Mucosa of descending colon (tissue), 3 donors: ENCODE data around the gene XG. TPM values are rescaled to one million over a fixed set of nuclear protein-coding genes. Genes with fewer than 3 reads are reported as not detected.
A peak's percentile ranks its signal among the peaks of the same experiment; 100 is the strongest.
"Not testable (repeated sequence)": the region's sequence is repeated elsewhere in the genome, so short reads cannot be mapped to it uniquely, and the experiment has no call there.

Source experiments
- ATAC-seq: fragments of 200-7000 bp; cut with Tn5 transposase; one replicate; pipeline ENCODE4 v1.9.1; 2020; ENCODE audit warnings: mild to moderate bottlenecking, moderate library complexity
- DNase-seq, 3 donors: peaks; one replicate each; pipeline ENCODE4 v3.0.0-alpha.2; 2020
- H3K36me3 ChIP-seq: fragments of 200-600 bp; one replicate; pipeline ENCODE4 v1.8.0; 2021; ENCODE audit warnings: low read depth, mild to moderate bottlenecking
- H3K4me1 ChIP-seq: fragments of 200-600 bp; one replicate; pipeline ENCODE4 v1.8.0; 2021; ENCODE audit warnings: low read depth, mild to moderate bottlenecking
- H3K4me3 ChIP-seq: fragments of 200-600 bp; one replicate; pipeline ENCODE4 v1.8.0; 2021; ENCODE audit warnings: mild to moderate bottlenecking
- H3K9me3 ChIP-seq: fragments of 200-600 bp; one replicate; pipeline ENCODE4 v1.8.0; 2021; ENCODE audit warnings: mild to moderate bottlenecking
- intact Hi-C, 2 donors: fragments of 100-400 bp; cut with DNase I in 1 of 2; cut with micrococcal nuclease in 1 of 2; formaldehyde crosslinking; loops; one replicate each; pipeline versions ENCODE4 v1.11.0 to v1.11.1; 2022; cut with DNase I, micrococcal nuclease
- long read RNA-seq, 2 donors: library from polyadenylated mRNA; unstranded; transcript quantifications; one replicate each; pipeline ENCODE4 v2.0.0, GENCODE V29; 2019 to 2021
- total RNA-seq, 3 donors: library from RNA; stranded (reverse); fragmentation: NEBNext Ultra II Directional in 2 of 3; extraction: Animal tissue kit (Norgen Biotek cat#: 25700) in 2 of 3; gene quantifications; one replicate each; pipeline versions ENCODE4 v1.2.1 to v1.2.4, GENCODE V29; 2021 to 2023
- TF ChIP-seq, protein P1 (sequence below): fragments of 200-600 bp; IDR thresholded peaks from one replicate; pipeline ENCODE4 v1.8.0; 2022; ENCODE audit warnings: antibody characterized with exemption, mild to moderate bottlenecking
- donor health status: DM: no; HTN: no; CAD: no; lungs with moderate emphysema.
- donor health status: DM: no; HTN: no; CAD: no.
- donor health status: DM: no; HTN: yes; CAD: no.

XG gene, protein sequence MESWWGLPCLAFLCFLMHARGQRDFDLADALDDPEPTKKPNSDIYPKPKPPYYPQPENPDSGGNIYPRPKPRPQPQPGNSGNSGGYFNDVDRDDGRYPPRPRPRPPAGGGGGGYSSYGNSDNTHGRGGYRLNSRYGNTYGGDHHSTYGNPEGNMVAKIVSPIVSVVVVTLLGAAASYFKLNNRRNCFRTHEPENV
- total RNA-seq: 1 to 10 TPM in 1 of 3 donors, not detected in 2; 2.6 TPM
- long read RNA-seq, donor 1: 0 reads
- long read RNA-seq, donor 2: 0 reads

DNA sequence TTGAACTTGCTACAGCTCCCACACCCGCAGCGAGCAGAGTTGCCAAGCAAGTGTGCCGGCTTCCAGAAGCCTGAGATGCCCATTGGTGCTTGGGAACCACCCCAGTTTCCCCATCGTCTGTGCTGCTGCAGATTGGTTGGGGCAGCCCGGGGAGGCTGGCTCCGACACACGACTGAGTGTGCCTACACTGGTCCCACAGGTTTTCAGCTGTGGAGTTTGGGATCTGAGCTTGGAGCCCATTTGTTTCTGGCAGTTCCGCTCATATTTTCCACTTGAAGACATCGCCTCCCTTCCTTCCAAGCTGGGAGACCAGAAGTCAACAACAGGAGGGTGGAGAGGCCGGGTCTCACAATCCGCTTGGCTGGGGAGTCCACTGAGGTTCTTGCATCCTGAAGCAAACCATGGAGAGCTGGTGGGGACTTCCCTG lies at the start of gene XG:
Gene XG, plus strand, starts transcription at position 167 of the 427 bp plus-strand sequence. Its CDS starts 235 bp downstream, at position 402.
- ATAC-seq: not testable (repeated sequence)

DNA sequence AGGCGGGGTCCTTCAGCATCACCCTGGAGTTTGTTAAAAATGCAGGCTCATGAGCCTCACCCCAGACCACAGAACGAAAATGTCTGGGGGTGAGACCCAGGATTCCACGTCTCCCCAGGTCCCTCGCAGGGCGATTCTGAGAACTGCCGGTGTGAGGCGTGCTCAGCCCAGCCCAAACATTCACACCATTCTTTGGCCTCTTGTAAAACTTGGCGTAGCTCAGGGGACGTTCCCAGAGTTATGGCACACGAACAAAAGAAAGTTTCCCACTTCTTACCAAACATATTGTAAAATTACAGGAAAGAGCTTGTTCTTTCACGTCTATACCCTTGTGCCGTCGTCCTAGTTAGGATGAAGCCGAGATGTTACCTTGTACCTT lies 47.9 kb upstream of the XG start:
- no peaks in the 10 kb centered on the region for H3K36me3 ChIP-seq
- intact Hi-C loops: no loop called here
- peak in 2 of 3 donors; percentile 63 to 72 for DNase-seq
- peaks cover 41% of the 10 kb centered on the region for H3K4me1 ChIP-seq
- no peak overlapping the region for H3K4me3 ChIP-seq
- peak; percentile 89 for ATAC-seq
- TF ChIP-seq, protein P1, sequence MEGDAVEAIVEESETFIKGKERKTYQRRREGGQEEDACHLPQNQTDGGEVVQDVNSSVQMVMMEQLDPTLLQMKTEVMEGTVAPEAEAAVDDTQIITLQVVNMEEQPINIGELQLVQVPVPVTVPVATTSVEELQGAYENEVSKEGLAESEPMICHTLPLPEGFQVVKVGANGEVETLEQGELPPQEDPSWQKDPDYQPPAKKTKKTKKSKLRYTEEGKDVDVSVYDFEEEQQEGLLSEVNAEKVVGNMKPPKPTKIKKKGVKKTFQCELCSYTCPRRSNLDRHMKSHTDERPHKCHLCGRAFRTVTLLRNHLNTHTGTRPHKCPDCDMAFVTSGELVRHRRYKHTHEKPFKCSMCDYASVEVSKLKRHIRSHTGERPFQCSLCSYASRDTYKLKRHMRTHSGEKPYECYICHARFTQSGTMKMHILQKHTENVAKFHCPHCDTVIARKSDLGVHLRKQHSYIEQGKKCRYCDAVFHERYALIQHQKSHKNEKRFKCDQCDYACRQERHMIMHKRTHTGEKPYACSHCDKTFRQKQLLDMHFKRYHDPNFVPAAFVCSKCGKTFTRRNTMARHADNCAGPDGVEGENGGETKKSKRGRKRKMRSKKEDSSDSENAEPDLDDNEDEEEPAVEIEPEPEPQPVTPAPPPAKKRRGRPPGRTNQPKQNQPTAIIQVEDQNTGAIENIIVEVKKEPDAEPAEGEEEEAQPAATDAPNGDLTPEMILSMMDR: peak; percentile 37
- no peaks in the 10 kb centered on the region for H3K9me3 ChIP-seq

More for the DNA sequence above, at the start of gene XG:
- DNase-seq, H3K36me3 ChIP-seq, H3K4me1 ChIP-seq, H3K9me3 ChIP-seq, H3K4me3 ChIP-seq, intact Hi-C loops: not testable (repeated sequence)

DNA sequence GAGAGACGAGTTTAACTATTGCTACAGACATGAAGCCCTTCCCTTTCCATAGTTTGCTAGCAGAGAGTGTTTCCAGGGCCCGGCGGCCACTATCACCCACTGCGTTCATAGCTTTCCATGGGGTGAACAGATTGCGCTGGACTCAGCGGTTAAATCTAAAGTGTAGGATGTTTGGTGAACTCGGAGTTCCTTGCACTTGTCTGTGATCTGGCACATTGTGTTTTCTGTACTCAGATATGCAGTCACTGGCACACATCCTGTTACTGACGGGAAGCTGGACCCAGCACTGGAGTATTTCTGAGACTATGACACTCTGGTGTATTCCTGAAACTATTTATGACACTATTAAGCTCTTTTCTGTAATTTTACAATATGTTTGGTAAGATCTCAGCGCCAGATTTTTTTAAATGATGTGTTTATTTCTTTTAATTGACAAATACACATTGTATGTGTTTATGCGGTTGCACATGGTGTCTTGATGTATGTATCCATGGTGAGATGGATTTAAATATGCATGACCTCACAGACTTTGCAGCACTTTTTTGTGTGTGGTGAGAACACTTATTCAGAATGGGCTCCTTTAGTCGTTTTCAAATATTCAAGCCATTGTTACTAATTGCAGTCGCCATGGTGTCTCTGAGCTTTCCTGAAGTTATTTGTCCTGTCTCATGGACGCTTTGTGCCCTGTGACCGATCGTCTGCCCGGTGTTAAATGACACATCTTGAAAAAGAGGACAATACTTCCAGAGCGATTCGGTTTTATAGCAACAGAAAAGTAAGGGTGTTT lies 46.6 kb upstream of the XG start:
- H3K36me3 ChIP-seq: no peaks in the 10 kb centered on the region
- no peak for ATAC-seq

DNA sequence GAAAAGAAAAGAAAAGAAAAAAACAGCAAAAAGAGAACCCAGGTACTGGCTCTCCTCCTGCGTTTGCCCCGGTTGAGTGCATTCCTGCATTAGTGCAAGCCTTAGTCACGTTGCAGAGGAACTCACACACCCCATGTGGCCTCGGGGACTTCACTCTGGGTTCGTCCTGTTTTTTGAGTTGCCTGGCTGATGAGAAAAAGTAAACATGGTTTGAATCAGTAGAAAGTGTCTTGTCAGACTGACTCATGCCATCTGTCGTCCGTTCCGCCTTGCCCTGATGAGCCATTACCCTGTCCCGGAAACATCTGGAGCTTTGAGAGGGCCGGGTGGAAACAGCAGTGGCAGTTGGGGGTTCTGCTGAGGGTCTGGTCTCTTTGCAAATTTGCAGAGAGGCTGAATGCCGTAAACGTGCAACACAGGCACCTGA lies 44.5 kb upstream of the XG start:
- no peak overlapping the region for H3K4me3 ChIP-seq
- peaks cover 3% of the 10 kb centered on the region for H3K36me3 ChIP-seq
- TF ChIP-seq, protein P1: no peak
- peak; percentile 51 to 67 (median 56) for DNase-seq
- peaks cover 53% of the 10 kb centered on the region for H3K4me1 ChIP-seq
- no peaks in the 10 kb centered on the region for H3K9me3 ChIP-seq
- peak; percentile 55 for ATAC-seq
- intact Hi-C loops: no loop called here

More for the DNA sequence above, 46.6 kb upstream of the XG start:
- peaks cover 51% of the 10 kb centered on the region for H3K4me1 ChIP-seq
- H3K4me3 ChIP-seq: no peak overlapping the region
- TF ChIP-seq, protein P1: no peak
- DNase-seq: peak in 1 of 3 donors; percentile 9
- intact Hi-C loops: no loop called here
- H3K9me3 ChIP-seq: no peaks in the 10 kb centered on the region

DNA sequence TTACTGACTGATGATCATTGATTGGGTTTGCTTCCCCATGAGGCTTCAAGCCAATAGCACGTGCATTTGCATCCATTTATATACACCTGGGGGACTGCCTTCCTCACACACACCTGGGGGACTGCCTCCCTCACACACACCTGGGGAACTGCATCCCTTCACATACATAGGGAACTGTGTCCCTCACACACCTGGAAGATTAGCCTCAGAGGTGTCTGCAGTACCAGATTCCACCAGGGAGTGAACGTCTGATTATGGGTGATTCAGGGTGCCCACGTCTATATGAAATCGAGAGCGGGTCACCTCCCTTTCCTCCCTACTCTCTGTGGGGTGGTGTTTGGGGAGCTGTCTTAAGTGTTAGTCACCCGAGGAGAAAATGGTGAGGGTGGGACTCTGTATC lies 43.8 kb upstream of the XG start:
- intact Hi-C loops: no loop called here
- ATAC-seq (no peak), DNase-seq (no peak)
- no peaks in the 10 kb centered on the region for H3K9me3 ChIP-seq
- peaks cover 50% of the 10 kb centered on the region for H3K4me1 ChIP-seq
- peaks cover 7% of the 10 kb centered on the region for H3K36me3 ChIP-seq
- TF ChIP-seq, protein P1: no peak
- no peak overlapping the region for H3K4me3 ChIP-seq

DNA sequence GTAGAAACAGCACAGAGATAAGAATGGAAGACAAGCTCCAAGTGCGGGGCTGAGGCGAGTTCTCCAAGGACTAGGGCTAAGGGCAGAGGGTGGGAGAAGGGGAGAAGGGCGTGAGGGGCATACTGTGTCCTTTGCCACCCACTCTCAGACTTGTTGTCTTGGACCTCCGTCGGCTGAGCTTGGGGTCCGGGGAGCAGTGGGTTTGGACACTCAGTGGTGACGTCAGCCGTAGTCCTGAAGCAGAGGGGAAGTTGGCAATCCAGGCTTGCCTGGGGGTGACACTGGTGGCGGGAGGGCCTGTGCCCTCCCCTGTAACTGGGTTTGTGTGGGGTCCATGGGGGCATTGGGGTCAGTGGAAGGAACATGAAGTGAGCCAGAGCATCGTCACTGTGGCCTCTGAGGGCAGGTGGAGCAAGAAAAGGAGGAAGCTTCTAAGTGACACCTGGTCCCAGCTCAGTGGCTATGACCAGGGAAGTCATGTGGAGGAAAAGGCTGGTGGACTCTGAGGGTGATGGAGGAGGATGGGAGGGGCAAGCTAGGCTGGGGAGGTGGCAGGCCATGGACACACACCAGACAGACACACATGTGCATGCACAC lies 43.1 kb upstream of the XG start:
- H3K36me3 ChIP-seq: peaks cover 7% of the 10 kb centered on the region
- intact Hi-C loops: no loop called here
- DNase-seq (no peak), ATAC-seq (no peak)
- no peak overlapping the region for H3K4me3 ChIP-seq
- H3K9me3 ChIP-seq: no peaks in the 10 kb centered on the region
- TF ChIP-seq, protein P1: no peak
- H3K4me1 ChIP-seq: peaks cover 45% of the 10 kb centered on the region
